Limb (tissue), 2 donors: ENCODE results near the gene PRPF19.
"Not testable (repeated sequence)": the region's sequence is repeated elsewhere in the genome, so short reads cannot be mapped to it uniquely, and the experiment has no call there.

ENCODE experiments used
- DNase-seq, 2 donors: peaks; one replicate each; pipeline ENCODE4 v3.0.0-alpha.2; 2016; ENCODE audit errors: extremely low spot score in 2 of 2

The PRPF19 gene

DNA sequence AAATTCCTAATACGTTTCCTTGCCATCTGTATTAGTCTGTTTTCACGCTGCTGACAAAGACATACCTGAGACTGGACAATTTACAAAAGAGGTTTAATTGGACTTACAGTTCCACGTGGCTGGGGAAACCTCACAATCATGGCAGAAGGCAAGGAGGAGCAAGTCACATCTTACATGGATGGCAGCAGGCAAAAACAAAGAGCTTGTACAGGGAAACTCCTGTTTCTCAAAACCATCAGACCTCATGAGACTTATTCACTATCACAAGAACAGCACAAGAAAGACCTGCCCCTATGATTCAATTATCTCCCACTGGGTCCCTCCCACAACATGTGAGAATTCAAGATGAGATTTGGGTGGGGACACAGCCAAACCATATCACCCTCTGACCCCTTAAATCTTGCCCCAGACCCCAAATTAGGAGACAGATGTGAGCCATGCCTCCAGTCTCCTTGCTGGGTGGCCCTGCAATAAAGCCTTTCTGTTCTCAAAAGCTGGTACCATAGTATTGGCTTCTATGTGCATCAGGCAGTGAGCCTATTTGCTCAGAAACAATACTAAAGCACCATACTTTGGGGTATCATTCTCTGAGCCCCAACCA is 3.4 kb upstream of the PRPF19 start:
- not testable (repeated sequence) for DNase-seq

DNA sequence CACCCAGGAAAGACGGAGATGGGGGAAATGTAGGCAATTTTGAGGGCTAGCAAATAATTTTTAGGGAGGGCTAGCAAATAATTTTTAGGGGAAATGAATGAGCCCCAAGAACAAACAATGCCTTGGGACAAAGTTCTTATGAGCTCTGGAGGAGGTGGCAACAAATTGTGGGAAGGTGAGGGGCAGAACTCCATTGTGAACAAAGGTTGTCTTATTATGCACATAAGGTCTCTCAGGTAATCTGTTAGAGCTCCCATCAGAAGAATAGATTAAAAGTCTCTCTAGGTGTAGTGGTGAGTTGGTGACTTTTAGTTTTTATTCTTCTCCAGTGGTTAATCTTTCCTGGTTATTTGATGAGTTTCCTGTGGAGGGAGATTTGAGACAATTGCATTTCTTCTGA is 2.4 kb upstream of the PRPF19 start:
- no peak for DNase-seq

DNA sequence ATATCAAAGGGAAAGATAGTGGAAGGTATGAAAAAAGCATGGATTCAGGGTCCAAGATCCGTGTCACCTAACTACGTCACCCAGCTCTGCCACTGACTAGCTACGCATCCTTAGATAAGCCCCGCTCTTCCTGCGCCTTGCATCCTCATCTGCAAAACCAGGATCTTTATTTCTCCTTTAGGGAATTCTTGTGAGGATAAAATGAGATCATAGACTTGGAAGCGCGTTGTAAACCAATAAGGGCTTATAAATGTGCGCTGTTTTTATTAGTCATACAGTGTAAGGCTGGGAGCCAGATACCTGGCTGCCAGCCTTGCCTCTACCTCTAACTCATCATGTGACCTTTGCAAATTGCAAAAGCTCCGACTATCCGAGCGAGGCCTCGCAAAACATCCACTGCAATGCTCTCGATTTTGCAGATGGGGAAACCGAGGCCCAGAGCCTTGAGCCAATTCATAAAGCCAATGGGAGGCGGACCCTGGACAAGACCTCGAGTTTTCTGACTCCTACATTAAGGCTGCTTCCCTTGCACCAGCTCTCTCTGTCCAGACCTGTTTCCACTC is 753 bp downstream of the PRPF19 start:
- DNase-seq, result no peak

GRCh38 chr11:60905047-60905446 is 1.3 kb downstream of the PRPF19 start:
- DNase-seq, result no peak

DNA sequence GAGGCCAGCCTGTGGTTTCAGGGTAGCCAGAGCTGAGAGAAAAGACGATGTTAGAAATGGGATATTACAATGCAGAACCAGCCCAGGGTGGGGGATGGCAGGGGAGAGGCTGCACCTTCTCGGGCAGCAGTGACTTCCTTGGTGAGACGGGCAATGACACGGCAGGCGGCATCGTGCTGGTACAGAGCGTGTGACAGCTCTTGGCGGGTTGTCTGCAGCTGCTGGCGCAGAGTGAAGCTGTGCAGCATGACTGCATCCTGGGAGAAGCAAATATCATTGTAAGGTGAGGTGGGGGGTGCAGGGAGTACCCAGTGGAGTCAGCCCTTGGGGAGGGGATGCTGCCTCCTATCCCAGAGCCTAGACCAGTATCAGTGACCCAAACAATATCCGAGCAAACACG is 3.8 kb downstream of the PRPF19 start:
- DNase-seq, result no peak

DNA sequence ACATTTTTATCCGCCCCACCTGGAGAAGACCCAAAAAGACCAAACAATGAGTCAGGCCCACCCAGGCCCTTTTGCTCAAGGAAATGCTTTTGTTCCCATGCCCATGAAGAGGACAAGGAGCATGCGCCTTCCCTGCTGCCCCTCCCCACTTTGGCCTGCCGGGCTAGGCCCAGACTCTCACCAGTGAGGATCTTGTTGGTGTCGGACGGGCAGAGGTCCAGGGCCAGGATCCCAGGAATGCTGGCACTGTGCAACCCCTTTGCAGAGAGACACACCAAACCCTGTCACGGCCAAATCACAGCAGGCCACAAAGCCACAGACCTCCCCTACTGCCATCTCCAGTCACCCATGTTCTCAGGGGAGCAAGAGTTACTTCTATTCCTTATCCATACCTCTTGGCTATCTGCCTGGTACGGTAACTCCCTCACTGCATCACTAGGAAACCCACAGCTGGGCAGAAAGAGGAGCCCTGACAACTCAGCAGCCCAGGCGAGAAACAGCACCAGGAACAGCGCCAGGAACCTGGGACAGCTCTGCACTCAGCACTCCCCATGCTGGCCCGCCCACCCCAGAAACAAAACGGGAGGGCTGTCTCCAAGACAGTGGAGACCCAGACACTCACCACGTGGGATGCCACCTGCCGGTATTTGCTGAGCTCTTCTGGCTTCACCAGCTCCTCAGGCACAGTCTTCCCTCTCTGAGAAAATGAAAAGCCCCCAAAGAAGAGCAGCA is 5.5 kb downstream of the PRPF19 start:
- no peak for DNase-seq

- no peak for DNase-seq
Observed at GRCh38 chr11:60899977-60900376, 6.4 kb downstream of the PRPF19 start.

DNA sequence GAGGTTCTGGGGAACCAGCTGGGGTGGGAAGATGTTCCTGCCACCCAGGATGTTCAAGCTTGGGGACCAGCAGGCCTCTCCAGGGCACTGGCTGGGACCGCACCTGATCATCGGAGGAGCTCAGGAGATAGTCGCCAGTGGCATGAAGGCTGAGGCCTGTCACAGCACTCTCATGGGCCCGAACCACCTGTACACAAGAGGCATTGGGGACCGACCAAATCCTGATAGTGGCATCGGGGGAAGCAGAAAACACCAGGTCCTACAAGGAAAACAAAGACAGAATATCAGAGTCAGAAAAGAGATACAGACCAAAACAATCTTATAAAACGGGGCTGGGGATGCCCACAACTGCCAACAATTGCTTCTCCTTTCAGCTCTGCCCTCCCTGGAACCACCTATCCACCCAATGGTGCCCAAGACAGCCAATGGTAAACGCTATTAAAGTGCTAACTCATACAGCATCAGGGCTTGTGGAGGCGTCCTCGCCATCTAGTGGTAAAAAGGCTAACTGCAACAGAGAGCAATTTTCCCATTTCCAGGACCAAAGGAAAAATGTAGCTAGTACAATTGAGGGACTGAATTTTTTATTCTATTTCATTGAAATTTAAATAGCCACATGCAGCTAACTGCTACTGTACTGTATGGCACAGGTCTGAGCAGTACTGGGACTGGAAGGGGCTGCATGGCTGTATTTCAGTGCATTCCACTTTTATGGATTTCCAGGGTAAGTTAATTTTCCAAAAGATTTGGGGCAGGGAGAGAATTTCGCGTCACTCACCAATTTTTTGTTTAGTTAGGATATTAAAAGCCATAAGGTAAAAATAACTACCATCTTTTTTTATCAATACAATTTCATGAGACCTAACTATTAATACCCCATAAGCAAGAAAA is 7.1 kb downstream of the PRPF19 start:
- DNase-seq, result peak in 1 of 2 donors; percentile 53

GRCh38 chr11:60897496-60897895 is 8.9 kb downstream of the PRPF19 start:
- no peak for DNase-seq

GRCh38 chr11:60895687-60896086 is 10.7 kb downstream of the PRPF19 start:
- no peak for DNase-seq

DNA sequence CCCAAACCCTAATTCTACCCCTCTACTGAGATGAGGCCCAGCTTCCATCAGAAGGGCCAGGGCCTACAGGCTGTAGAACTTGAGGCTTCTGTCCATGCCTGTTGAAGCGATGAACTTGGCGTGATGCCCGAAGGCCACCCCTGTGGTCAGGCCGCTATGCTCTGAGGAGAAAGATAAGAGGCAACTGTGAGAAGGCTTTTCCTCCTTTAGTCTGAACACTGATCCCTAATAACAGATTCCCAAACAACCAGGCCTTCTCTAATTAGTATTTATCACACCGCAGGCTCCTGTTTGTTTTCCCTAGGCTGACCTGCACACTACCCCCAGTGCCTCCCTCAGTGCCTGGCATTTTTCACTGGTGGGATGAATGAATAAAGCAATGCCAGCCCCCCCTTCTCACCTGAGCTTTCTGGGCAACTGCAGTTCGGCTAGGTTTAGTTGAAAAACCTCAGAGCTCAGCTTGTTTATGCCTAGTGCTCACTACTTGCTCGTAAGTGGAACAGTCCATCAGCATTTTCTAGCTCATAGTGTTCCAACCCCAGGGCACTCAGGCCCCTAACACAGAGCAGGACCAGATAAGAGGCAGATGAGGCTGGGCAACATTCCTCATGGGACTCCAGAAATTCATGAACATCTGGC is 15.2 kb downstream of the PRPF19 start:
- no peak for DNase-seq

GRCh38 chr11:60890696-60891095 is 15.7 kb downstream of the PRPF19 start:
- DNase-seq, result no peak

GRCh38 chr11:60889869-60890311 is 16.5 kb downstream of the PRPF19 start:
- DNase-seq, result no peak

GRCh38 chr11:60887556-60887955 is 18.8 kb downstream of the PRPF19 start:
- DNase-seq, result no peak

GRCh38 chr11:60880643-60881282 is 25.6 kb downstream of the PRPF19 start:
- no peak for DNase-seq

DNA sequence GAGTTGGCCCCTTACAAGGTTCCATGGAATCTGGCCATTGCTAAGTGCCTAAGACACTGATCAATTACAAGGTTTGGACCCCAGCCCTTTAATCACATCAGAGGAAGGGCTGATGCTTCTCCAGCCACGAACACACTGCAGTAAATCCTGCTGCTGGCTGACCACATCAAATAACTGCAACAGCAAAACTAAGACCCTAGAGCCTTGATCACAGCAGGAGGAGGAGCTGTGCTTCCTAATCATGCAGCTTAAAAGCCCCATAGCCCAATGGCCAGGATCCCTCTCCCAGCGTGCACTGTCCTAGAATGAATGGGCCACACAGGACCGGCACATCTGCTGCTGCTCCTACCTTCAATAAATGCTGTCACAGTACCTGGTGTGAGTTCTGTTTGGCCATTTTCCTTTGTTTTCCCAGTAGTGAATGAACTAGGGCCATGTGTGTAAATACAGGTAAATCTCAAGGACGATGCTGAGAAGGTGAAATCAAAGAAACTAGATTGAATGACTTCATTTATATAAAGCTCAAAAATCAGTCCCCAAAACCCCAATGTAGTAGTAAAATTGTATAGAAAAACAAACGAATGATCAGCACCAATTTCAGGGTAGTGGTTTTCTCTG is 26.3 kb downstream of the PRPF19 start:
- DNase-seq, result no peak

DNA sequence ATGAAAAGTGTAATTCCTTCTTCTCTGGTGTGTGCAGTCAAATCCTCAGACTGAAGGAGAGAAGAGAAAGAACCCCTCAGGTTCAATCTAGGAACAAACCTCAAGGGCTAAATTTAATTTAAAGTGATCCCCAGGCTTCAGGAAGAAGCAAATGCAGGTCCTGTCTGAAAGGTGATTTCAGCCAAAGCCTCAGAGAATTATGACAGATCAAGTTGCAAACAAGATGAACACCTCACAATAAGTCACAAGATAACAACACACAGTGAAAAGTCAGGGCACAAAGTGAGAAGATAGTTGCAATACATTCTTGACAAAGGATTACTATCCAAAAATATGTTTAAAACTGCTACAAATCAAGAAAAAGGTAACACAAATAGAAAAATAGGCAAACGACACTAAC is 27.3 kb downstream of the PRPF19 start:
- DNase-seq, result no peak

- DNase-seq, result peak in 1 of 2 donors; percentile 24
Observed at GRCh38 chr11:60878245-60879101, 27.9 kb downstream of the PRPF19 start.

GRCh38 chr11:60876168-60876485 is 30.3 kb downstream of the PRPF19 start:
- DNase-seq, result no peak
